H1 (cell line): ENCODE data around the gene SEC16A. TPM values are rescaled to one million over a fixed set of nuclear protein-coding genes. Genes with fewer than 3 reads are reported as not detected.

ENCODE experiments used
- CTCF ChIA-PET: fragments of 300-600 bp; sonication (Branson Sonifier 250); formaldehyde crosslinking; loops from one replicate; lab custom pipeline; 2021; ENCODE audit not compliant: partially characterized antibody; lab: Charles Lee
- POLR2A ChIA-PET: fragments of 300-600 bp; sonication (Branson Sonifier 250); formaldehyde crosslinking; loops from one replicate; lab custom pipeline; 2021; ENCODE audit warnings: inconsistent platforms; ENCODE audit not compliant: partially characterized antibody; lab: Charles Lee
- DNase-seq, 2 experiments: peaks; one replicate each; pipeline versions ENCODE4 v3.0.0 to v3.0.0-alpha.2; 2010 to 2022; ENCODE audit warnings: low spot score in 2 of 2, low read depth in 1 of 2, mixed read lengths in 1 of 2
- FAIRE-seq: peaks from 2 replicates; lab custom pipeline; 2011; peaks lifted over from hg19 to GRCh38; lab: Jason Lieb, UNC
- H2AFZ ChIP-seq: 2 replicates; pipeline ENCODE4 v1.8.1; 2012; ENCODE audit warnings: low read length, inconsistent platforms
- H2AK5ac ChIP-seq: 2 replicates; pipeline ENCODE4 v1.6.1; 2013; ENCODE audit warnings: low read depth, low read length
- H2BK120ac ChIP-seq: replicated peaks from 2 replicates; pipeline ENCODE3; 2013; ENCODE audit warnings: low read depth, low read length, inconsistent platforms
- H2BK12ac ChIP-seq: 2 replicates; pipeline ENCODE4 v1.6.1; 2013; ENCODE audit warnings: low read depth, low read length
- H2BK15ac ChIP-seq: 2 replicates; pipeline ENCODE4 v1.6.1; 2013; ENCODE audit warnings: low read length
- H2BK20ac ChIP-seq: 2 replicates; pipeline ENCODE4 v1.6.1; 2013; ENCODE audit warnings: low read length
- H2BK5ac ChIP-seq: 2 replicates; pipeline ENCODE4 v1.6.1; 2013; ENCODE audit warnings: low read depth, low read length
- H3K14ac ChIP-seq: 2 replicates; pipeline ENCODE4 v1.6.1; 2013; ENCODE audit warnings: inconsistent platforms; ENCODE audit not compliant: insufficient read length
- H3K18ac ChIP-seq: 2 replicates; pipeline ENCODE4 v1.6.1; 2013; ENCODE audit warnings: low read length; ENCODE audit errors: extremely low read depth
- H3K23ac ChIP-seq: 2 replicates; pipeline ENCODE4 v1.6.1; 2013; ENCODE audit warnings: inconsistent platforms; ENCODE audit not compliant: insufficient read length
- H3K23me2 ChIP-seq: 2 replicates; pipeline ENCODE4 v1.6.1; 2013; ENCODE audit warnings: low read depth, low read length
- H3K27ac ChIP-seq: 2 replicates; pipeline ENCODE4 v1.6.1; 2011; ENCODE audit warnings: low read depth, low read length, inconsistent platforms
- H3K27me3 ChIP-seq, 4 experiments: replicated peaks in 1 of 4; 1 replicate in 1 of 4; 2 replicates in 3 of 4; pipeline versions ENCODE4 v1.6.1 to v1.8.1; 2011 to 2013; ENCODE audit warnings: low read length in 3 of 4, mild to moderate bottlenecking in 3 of 4, inconsistent platforms in 2 of 4, mixed read lengths in 2 of 4, moderate library complexity in 1 of 4; ENCODE audit not compliant: control insufficient read depth in 3 of 4, insufficient read depth in 3 of 4; ENCODE audit errors: extremely low read depth in 1 of 4
- H3K36me3 ChIP-seq, 4 experiments: 2 replicates each; pipeline versions ENCODE4 v1.6.1 to v1.8.1; 2011 to 2013; ENCODE audit warnings: mild to moderate bottlenecking in 4 of 4, low read length in 3 of 4, moderate library complexity in 2 of 4, control low read depth in 1 of 4, inconsistent platforms in 1 of 4; ENCODE audit not compliant: insufficient read depth in 4 of 4, control insufficient read depth in 2 of 4
- H3K4ac ChIP-seq: replicated peaks from 2 replicates; pipeline ENCODE3; 2013; ENCODE audit warnings: low read length, low read depth, mixed read lengths, inconsistent platforms; ENCODE audit not compliant: insufficient read length
- H3K4me1 ChIP-seq, 4 experiments: replicated peaks in 1 of 4; 1 replicate in 1 of 4; 2 replicates in 3 of 4; pipeline versions ENCODE4 v1.6.1 to v1.8.1; 2011 to 2013; ENCODE audit warnings: low read length in 3 of 4, inconsistent platforms in 2 of 4, mixed read lengths in 1 of 4; ENCODE audit not compliant: insufficient read depth in 4 of 4, control insufficient read depth in 3 of 4
- H3K4me2 ChIP-seq, 2 experiments: 2 replicates each; pipeline versions ENCODE4 v1.6.1 to v1.8.1; 2011 to 2013; ENCODE audit warnings: low read depth in 2 of 2, low read length in 2 of 2, control low read depth in 1 of 2, inconsistent platforms in 1 of 2, mild to moderate bottlenecking in 1 of 2; ENCODE audit not compliant: insufficient read depth in 1 of 2
- H3K4me3 ChIP-seq, 4 experiments: fragments of 200-600, 300-600 bp in 1 of 4; sonication (generic), shearing (Covaris generic), sonication (Bioruptor Twin) in 1 of 4; 2 replicates each; pipeline versions ENCODE4 v1.5.1 to v1.8.1; 2011 to 2016; ENCODE audit warnings: low read length in 4 of 4, low read depth in 3 of 4, control low read depth in 2 of 4, inconsistent platforms in 2 of 4, mild to moderate bottlenecking in 2 of 4, mixed read lengths in 1 of 4, moderate library complexity in 1 of 4; ENCODE audit not compliant: insufficient read depth in 2 of 4; ENCODE audit errors: extremely low read depth in 1 of 4
- H3K56ac ChIP-seq: replicated peaks from 2 replicates; pipeline ENCODE3; 2013; ENCODE audit warnings: low read depth, mild to moderate bottlenecking, mixed read lengths, low read length, inconsistent platforms; ENCODE audit not compliant: insufficient read length
- H3K79me1 ChIP-seq: 2 replicates; pipeline ENCODE4 v1.6.1; 2013; ENCODE audit warnings: low read depth, low read length, control low read depth
- H3K79me2 ChIP-seq, 2 experiments: 2 replicates each; pipeline versions ENCODE4 v1.6.1 to v1.8.1; 2012 to 2013; ENCODE audit warnings: low read length in 2 of 2, mild to moderate bottlenecking in 2 of 2, inconsistent platforms in 1 of 2; ENCODE audit not compliant: insufficient read depth in 2 of 2, control insufficient read depth in 1 of 2
- H3K9ac ChIP-seq, 4 experiments: replicated peaks in 1 of 4; 1 replicate in 1 of 4; 2 replicates in 3 of 4; pipeline versions ENCODE4 v1.6.1 to v1.8.1; 2011 to 2013; ENCODE audit warnings: low read depth in 3 of 4, low read length in 3 of 4, control low read depth in 2 of 4, mild to moderate bottlenecking in 2 of 4, moderate library complexity in 2 of 4, inconsistent platforms in 1 of 4; ENCODE audit errors: extremely low read depth in 1 of 4
- H3K9me3 ChIP-seq, 2 experiments: 2 replicates each; pipeline versions ENCODE4 v1.6.1 to v1.8.1; 2012 to 2013; ENCODE audit warnings: mild to moderate bottlenecking in 2 of 2, moderate library complexity in 2 of 2, control low read depth in 1 of 2, inconsistent platforms in 1 of 2, low read depth in 1 of 2, low read length in 1 of 2, mixed read lengths in 1 of 2; ENCODE audit not compliant: insufficient read depth in 2 of 2
- H4K20me1 ChIP-seq, 2 experiments: replicated peaks in 1 of 2; 2 replicates each; pipeline versions ENCODE3 to v1.8.1; 2011 to 2013; ENCODE audit warnings: inconsistent platforms in 2 of 2, low read length in 2 of 2, mild to moderate bottlenecking in 1 of 2; ENCODE audit not compliant: insufficient read depth in 2 of 2, control insufficient read depth in 1 of 2
- H4K5ac ChIP-seq: 2 replicates; pipeline ENCODE4 v1.6.1; 2013; ENCODE audit warnings: low read length, low read depth, mixed read lengths, inconsistent platforms; ENCODE audit not compliant: insufficient read length
- H4K8ac ChIP-seq: 2 replicates; pipeline ENCODE4 v1.8.0; 2013; ENCODE audit warnings: mild to moderate bottlenecking, moderate library complexity, low read length, inconsistent platforms; ENCODE audit not compliant: insufficient read depth; ENCODE audit errors: extremely low read depth
- H4K91ac ChIP-seq: replicated peaks from 2 replicates; pipeline ENCODE3; 2013; ENCODE audit warnings: low read length, mixed read lengths, inconsistent platforms; ENCODE audit not compliant: insufficient read length
- ASH2L ChIP-seq: fragments of 200-600, 300-600 bp; sonication (generic); IDR thresholded peaks from one replicate; pipeline ENCODE4 v1.7.1; 2017; ENCODE audit warnings: low read length
- EGR1 ChIP-seq: IDR thresholded peaks from 2 replicates; pipeline ENCODE4 v1.6.1; 2011; ENCODE audit warnings: low read depth, low read length, borderline replicate concordance
- EP300 ChIP-seq, 2 experiments: IDR thresholded peaks; 1 replicate in 1 of 2; 2 replicates in 1 of 2; pipeline ENCODE4 v1.6.1; 2011 to 2012; ENCODE audit warnings: low read depth in 2 of 2, low read length in 2 of 2, mild to moderate bottlenecking in 2 of 2, borderline replicate concordance in 1 of 2, inconsistent platforms in 1 of 2, moderate library complexity in 1 of 2
- EZH2 ChIP-seq: fragments of 200-600 bp; sonication (generic); IDR thresholded peaks from 2 replicates; pipeline ENCODE4 v1.7.1; 2012; ENCODE audit warnings: low read depth, mild to moderate bottlenecking, moderate library complexity, low read length, inconsistent platforms; ENCODE audit not compliant: severe bottlenecking
- GABPA ChIP-seq: IDR thresholded peaks from 2 replicates; pipeline ENCODE4 v1.6.1; 2011; ENCODE audit warnings: mild to moderate bottlenecking, low read length, moderate library complexity, borderline replicate concordance; ENCODE audit not compliant: insufficient read depth
- SIRT6 ChIP-seq: IDR thresholded peaks from one replicate; pipeline ENCODE4 v1.7.1; 2012; ENCODE audit warnings: low read length, inconsistent platforms
- TEAD4 ChIP-seq: IDR thresholded peaks from 2 replicates; pipeline ENCODE4 v1.6.1; 2012; ENCODE audit warnings: low read depth, low read length, inconsistent platforms, mixed read lengths
- WGBS, 2 experiments: shearing (Covaris generic) in 1 of 2; methylation state at CpG; one replicate each; pipeline versions ENCODE4 v1.1.6 to v1.1.7; 2013 to 2015; ENCODE audit warnings: low lambda C conversion rate in 2 of 2, mixed read lengths in 2 of 2, inconsistent platforms in 1 of 2, low coverage in 1 of 2, missing lambda C conversion rate in 1 of 2; ENCODE audit not compliant: insufficient replicate concordance in 2 of 2, insufficient coverage in 1 of 2, insufficient read length in 1 of 2; ENCODE audit errors: extremely low coverage in 1 of 2, missing lambda C conversion rate in 1 of 2; 5-methylcytosine and 5-hydroxymethylcytosine counted together
- polyA plus RNA-seq, 7 experiments: library from polyadenylated mRNA; depleted of rRNA in 3 of 7; stranded (reverse) in 5 of 7; unstranded in 2 of 7; fragments of >200 nt in 5 of 7; fragments of 200-250 nt in 2 of 7; gene quantifications; 1 replicate in 5 of 7; 2 replicates in 1 of 7; 4 replicates in 1 of 7; pipeline versions ENCODE4 v1.2.1 to v1.2.3, GENCODE V29; 2011 to 2013; ENCODE audit warnings: missing spikeins in 2 of 7, mixed read lengths in 2 of 7
- total RNA-seq: library from RNA; stranded (reverse); fragmentation: NEBNext Ultra II Directional; extraction: Animal tissue kit (Norgen Biotek cat#: 25700); gene quantifications from 2 replicates; pipeline ENCODE4 v1.2.1, GENCODE V29; 2021

The SEC16A gene
- total and polyA plus RNA-seq, 2 of the 8 experiments (the other 6 are each of a cell fraction or from before 2014, with no cell fraction given): 21.6 to 49.0 TPM

- H3K23ac ChIP-seq: no peak overlapping the region
- peaks cover 9% of the 10 kb centered on the region; the same call in 1 of the 2 replicates for H3K23me2 ChIP-seq
- no peak overlapping the region for H2AK5ac ChIP-seq
- no peak overlapping the region for H2BK120ac ChIP-seq
- no peak overlapping the region for H3K4ac ChIP-seq
- POLR2A ChIA-PET: interaction anchor here (0.7 to 4.4 kb wide), 7 partner anchors 13 to 52 kb away, joined by 3 to 23 read pairs (median 5); partner anchors contain the start of gene SNAPC4
- H3K36me3 ChIP-seq: peaks cover 2 to 20% (median 11%) of the 10 kb centered on the region in 4 experiments; a peak in 6 of 8 replicates
- CTCF ChIA-PET: interaction anchor here (1.0 to 2.2 kb wide), 10 partner anchors 13 to 204 kb away, joined by 3 to 6 read pairs (median 4); no protein-coding TSS in a partner anchor
- H3K27ac ChIP-seq: no peak overlapping the region
- H4K91ac ChIP-seq: no peak overlapping the region
- H3K79me1 ChIP-seq: peaks cover 9% of the 10 kb centered on the region
- no peak overlapping the region for H3K4me3 ChIP-seq
- H2AFZ ChIP-seq: no peak overlapping the region
- H3K9ac ChIP-seq: no peak overlapping the region
- no peak for FAIRE-seq
- H3K14ac ChIP-seq: no peak overlapping the region
- H3K27me3 ChIP-seq: peaks cover 0 to 2% (median 0%) of the 10 kb centered on the region in 4 experiments; a peak in 2 of 7 replicates
- H4K8ac ChIP-seq: no peak overlapping the region
- no peak overlapping the region for H2BK12ac ChIP-seq
- no peak overlapping the region for H3K18ac ChIP-seq
- no peak for TF ChIP-seq EP300 (IDR thresholded peaks at IDR 0.05; ENCODE audit: borderline replicate concordance in 1 of 2, low read depth in 2 of 2, low read length in 2 of 2)
- TF ChIP-seq GABPA: no peak
- no peak for TF ChIP-seq EZH2
- TF ChIP-seq SIRT6: no peak
- no peak for TF ChIP-seq TEAD4
- no peak for TF ChIP-seq EGR1
- TF ChIP-seq ASH2L: no peak
- TF ChIP-seq, all 59 proteins: peak for 0
- H4K5ac ChIP-seq: no peak overlapping the region
- no peaks in the 10 kb centered on the region for H3K9me3 ChIP-seq
- 90% methylated on average over 15 of the region's 15 CpGs; no CpG with 5 or more reads in 1 of the 2 experiments for WGBS, 2 experiments
- no peak overlapping the region for H2BK20ac ChIP-seq
- no peak overlapping the region for H3K56ac ChIP-seq
- DNase-seq: no peak
- peaks cover 13 to 27% of the 10 kb centered on the region in 2 experiments for H4K20me1 ChIP-seq
- no peak overlapping the region for H3K4me2 ChIP-seq
- peaks cover 0 to 16% of the 10 kb centered on the region in 2 experiments; a peak in 1 of 4 replicates for H3K79me2 ChIP-seq
- H2BK5ac ChIP-seq: no peak overlapping the region
- no peak overlapping the region for H2BK15ac ChIP-seq
- H3K4me1 ChIP-seq: peaks cover 0 to 7% (median 3%) of the 10 kb centered on the region in 4 experiments; a peak in 1 of 7 replicates
Measured at GRCh38 chr9:136441191-136441680, 41.6 kb downstream of the SEC16A start.
